ENCODE data around the gene LENG9. TPM values are rescaled to one million over a fixed set of nuclear protein-coding genes. Genes with fewer than 3 reads are reported as not detected.

LENG9 gene
- total RNA-seq, 2 donors from 2014 or later, result 18.2 to 24.6 TPM

- DNase-seq, result peak; percentile 34
- Histone ChIP-seq H3K4me1 (peaks cover 11% of the 10 kb centered on the region), H3K9me3 (no peaks in the 10 kb centered on the region), H3K9ac (ENCODE audit: low read depth in 2 of 2, low read length in 2 of 2) (peak overlapping the region in 1 of 2 donors; percentile 58), H3K4me3 (no peak overlapping the region), H3K27me3 (no peaks in the 10 kb centered on the region), H3K36me3 (no peaks in the 10 kb centered on the region), H3K27ac (peak overlapping the region; percentile 99)
- TF ChIP-seq CTCF (IDR thresholded peaks at IDR 0.05), result no peak
- intact Hi-C loops (cut with DNase I), result no loop called here
Observed at GRCh38 chr19:54465426-54466109, 2.0 kb upstream of the LENG9 start.

- Histone ChIP-seq H3K36me3 (no peaks in the 10 kb centered on the region), H3K4me1 (peaks cover 11% of the 10 kb centered on the region)
- intact Hi-C loops (cut with DNase I), result no loop called here
Observed at GRCh38 chr19:54464630-54465425, 1.2 kb upstream of the LENG9 start.

GRCh38 chr19:54464044-54464629 lies 559 bp upstream of the LENG9 start:
- no peak for TF ChIP-seq CTCF (IDR thresholded peaks at IDR 0.05)
- peak overlapping the region; percentile 71 for H3K4me3 ChIP-seq
- no peaks in the 10 kb centered on the region for H3K36me3 ChIP-seq
- peak overlapping the region; percentile 40 to 91 for H3K9ac ChIP-seq (ENCODE audit: low read depth in 2 of 2, low read length in 2 of 2)
- no peaks in the 10 kb centered on the region for H3K9me3 ChIP-seq
- H3K27ac ChIP-seq, result peak overlapping the region; percentile 99
- DNase-seq, result peak; percentile 97
- peaks cover 11% of the 10 kb centered on the region for H3K4me1 ChIP-seq
- intact Hi-C loops (cut with DNase I), result no loop called here
- H3K27me3 ChIP-seq, result no peaks in the 10 kb centered on the region

More at GRCh38 chr19:54464630-54465425, 1.2 kb upstream of the LENG9 start:
- Histone ChIP-seq H3K27ac (peak overlapping the region; percentile 99), H3K27me3 (no peaks in the 10 kb centered on the region), H3K9me3 (no peaks in the 10 kb centered on the region), H3K4me3 (peak overlapping the region; percentile 71), H3K9ac (ENCODE audit: low read depth in 2 of 2, low read length in 2 of 2) (peak overlapping the region; percentile 55 to 91)
- no peak for TF ChIP-seq CTCF (IDR thresholded peaks at IDR 0.05)
- DNase-seq, result peak; percentile 95

GRCh38 chr19:54462655-54463530 lies 685 bp downstream of the LENG9 start:
- H3K36me3 ChIP-seq, result no peaks in the 10 kb centered on the region
- intact Hi-C loops (cut with DNase I), result no loop called here
- peak; percentile 74 for DNase-seq
- TF ChIP-seq CTCF (IDR thresholded peaks at IDR 0.05), result no peak
- H3K27ac ChIP-seq, result peak overlapping the region; percentile 99
- H3K4me1 ChIP-seq, result peaks cover 11% of the 10 kb centered on the region
- H3K9ac ChIP-seq (ENCODE audit: low read depth in 2 of 2, low read length in 2 of 2), result peak overlapping the region; percentile 91 to 96
- H3K27me3 ChIP-seq, result no peaks in the 10 kb centered on the region
- H3K4me3 ChIP-seq, result peak overlapping the region; percentile 71
- no peaks in the 10 kb centered on the region for H3K9me3 ChIP-seq
